Stimulated activated CD4-positive, alpha-beta T cell treated with anti-CD3 and anti-CD28 coated beads, Interleukin-15, amount 100 ng/mL, for 1 hour (primary cell): ENCODE data around the gene FBN3.
"Not testable (repeated sequence)": the region's sequence is repeated elsewhere in the genome, so short reads cannot be mapped to it uniquely, and the experiment has no call there.

Source experiments
- DNase-seq, 2 donors: peaks; one replicate each; pipeline ENCODE4 v3.0.0-alpha.2; 2020; ENCODE audit warnings: low read depth in 1 of 2, low spot score in 1 of 2

Gene FBN3

GRCh38 chr19:8120636-8121480 lies 28.5 kb downstream of the FBN3 start:
- DNase-seq: no peak

- no peak for DNase-seq
Observed at GRCh38 chr19:8117991-8118390, 31.4 kb downstream of the FBN3 start.

DNA sequence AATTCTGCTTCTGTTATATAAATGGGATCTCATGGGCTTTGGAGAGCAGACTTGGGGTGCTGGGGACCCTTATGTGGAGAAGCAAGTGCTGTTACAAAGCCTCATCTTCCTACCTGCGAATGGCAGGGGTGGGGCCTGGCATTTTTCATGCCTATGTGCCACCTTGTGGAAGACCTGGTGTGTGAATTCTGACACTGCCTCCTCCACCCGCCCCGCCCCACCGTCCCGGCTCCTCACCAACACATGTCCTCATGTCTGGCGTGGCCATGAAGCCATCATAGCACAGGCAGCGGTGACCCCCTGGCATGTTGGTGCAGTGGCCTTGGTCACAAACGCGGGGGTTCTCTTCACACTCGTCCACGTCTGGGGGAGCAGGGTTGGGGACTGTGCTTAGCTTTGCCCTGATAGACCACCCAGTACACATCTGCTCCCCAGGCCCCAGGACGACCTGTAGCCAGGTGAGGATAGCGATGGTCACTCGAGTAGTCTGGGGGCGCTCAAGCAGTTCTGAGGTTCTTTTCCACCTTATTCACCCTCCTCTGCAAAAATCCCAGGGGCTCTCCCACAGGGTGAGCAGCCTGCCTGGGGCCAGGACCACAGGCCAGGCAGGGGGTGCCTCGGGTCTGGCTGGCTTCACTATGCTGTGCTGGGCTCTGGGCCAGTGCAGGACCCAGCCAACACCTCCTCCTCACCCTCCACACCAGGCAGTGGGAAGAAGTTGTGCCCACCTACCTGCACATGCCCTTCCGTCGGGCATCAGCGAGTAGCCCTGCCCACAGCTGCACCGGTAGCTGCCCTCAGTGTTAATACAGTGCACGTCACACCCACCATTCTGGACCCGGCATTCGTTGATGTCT lies 32.7 kb downstream of the FBN3 start:
- no peak for DNase-seq

GRCh38 chr19:8115805-8116396 lies 33.5 kb downstream of the FBN3 start:
- DNase-seq: no peak

GRCh38 chr19:8113017-8113416 lies 36.4 kb downstream of the FBN3 start:
- no peak for DNase-seq

DNA sequence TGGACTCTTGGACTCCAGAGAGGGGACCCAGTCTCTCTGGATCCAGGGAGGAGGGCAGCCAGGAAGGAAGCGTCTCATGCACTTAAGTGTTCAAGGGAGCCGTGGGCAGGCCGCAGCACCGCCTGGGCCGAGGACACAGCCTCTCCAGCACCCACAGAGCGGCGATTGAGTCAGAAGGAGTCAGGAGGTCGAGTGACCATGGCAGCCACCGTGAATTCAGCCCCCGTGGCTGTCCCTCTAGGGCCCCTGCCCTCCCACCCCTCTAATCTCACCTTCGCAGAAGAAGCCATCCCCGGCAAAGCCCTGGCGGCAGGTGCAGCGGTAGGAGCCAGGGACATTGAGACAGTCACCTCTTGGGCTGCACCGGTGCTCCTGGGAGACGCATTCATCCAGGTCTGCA lies 38.0 kb downstream of the FBN3 start:
- DNase-seq: no peak

GRCh38 chr19:8110931-8111330 lies 38.5 kb downstream of the FBN3 start:
- DNase-seq: no peak

- no peak for DNase-seq
Observed at GRCh38 chr19:8109890-8110662, 39.3 kb downstream of the FBN3 start.

DNA sequence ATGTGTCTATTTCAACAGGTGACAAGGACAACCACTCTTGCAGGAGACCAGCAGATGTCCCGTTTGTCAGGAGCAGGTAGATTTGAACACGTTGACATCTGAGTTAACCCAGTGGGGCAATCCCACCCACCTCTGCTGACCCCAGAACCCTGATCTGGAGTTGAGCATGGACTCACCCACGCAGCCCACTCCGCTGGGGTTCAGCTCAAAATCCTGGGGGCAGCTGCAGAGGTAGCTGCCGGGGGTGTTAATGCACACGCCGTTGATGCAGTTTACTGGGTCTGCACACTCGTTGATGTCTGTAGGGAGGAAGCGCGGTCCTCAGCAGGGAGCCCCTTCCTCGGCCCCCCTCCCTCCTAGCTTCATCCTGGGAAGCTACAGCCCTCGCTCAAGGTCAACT lies 39.9 kb downstream of the FBN3 start:
- no peak for DNase-seq

GRCh38 chr19:8108560-8109445 lies 40.6 kb downstream of the FBN3 start:
- no peak for DNase-seq

- no peak for DNase-seq
Observed at GRCh38 chr19:8107301-8107903, 42.0 kb downstream of the FBN3 start.

DNA sequence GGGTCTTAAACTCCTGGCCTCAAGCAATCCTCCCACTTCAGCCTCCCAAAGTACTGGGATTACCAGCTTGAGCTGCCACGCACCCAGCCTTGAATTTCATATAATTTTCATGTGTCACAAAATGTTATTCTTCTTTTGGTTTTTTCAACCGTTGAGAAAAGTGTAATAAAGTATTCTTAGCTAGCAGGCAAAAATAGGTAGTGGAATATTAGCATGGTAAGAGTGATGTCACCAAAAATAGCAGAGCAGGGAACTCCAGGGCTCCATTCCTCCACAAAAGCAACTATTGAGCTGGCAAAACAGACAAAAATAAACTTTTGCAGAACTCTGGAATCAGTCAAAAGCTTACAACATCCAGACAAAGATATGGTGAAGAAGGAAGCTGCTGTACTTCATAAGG lies 43.9 kb downstream of the FBN3 start:
- DNase-seq: no peak

- DNase-seq: not testable (repeated sequence)
Observed at GRCh38 chr19:8101910-8102309, 47.5 kb downstream of the FBN3 start.

- no peak for DNase-seq
Observed at GRCh38 chr19:8101311-8101710, 48.1 kb downstream of the FBN3 start.

GRCh38 chr19:8097681-8098567 lies 51.5 kb downstream of the FBN3 start:
- DNase-seq: no peak

DNA sequence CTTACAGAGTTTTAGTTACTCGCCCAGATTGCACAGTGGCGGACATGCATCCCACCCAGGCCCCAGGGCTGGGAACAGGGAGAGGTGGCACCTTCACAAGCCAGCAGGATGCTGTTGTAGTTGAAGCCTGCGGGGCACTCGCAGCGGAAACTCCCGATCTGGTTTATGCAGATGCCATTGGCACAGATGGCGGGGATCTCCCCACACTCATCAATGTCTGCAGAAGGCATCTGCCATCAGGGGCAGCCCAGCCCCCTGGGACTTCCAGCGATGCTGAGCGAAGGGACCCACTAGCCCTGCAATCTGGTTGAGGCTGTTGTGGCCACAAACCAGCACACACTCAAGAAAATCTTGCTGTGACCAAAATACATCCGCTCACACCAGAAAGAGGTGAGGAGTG lies 52.2 kb downstream of the FBN3 start:
- no peak for DNase-seq

- DNase-seq: no peak
Observed at GRCh38 chr19:8096071-8096470, 53.3 kb downstream of the FBN3 start.

DNA sequence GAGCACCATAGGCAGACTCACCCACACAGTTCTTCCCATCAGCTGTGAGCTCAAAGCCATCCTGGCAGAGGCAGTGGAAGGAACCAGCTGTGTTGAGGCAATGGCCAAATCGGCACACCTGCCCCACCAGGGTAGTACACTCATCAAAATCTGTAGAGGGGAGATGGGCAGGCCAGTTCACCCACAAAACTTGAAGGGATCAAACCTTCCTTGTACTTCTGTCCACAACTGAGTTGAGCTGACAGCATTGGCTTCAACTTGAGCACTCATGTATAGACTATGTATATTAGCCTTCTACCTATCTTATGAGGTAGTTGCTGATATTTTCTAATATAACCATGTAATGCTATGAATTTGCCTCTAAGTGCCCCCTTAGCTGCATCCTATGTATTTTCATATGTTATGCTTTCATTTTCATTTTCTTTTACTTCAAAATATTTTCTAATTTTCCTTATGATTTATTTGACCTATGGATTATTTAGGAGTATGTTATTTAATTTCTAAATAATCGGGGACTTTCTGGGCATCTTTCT lies 54.0 kb downstream of the FBN3 start:
- DNase-seq: no peak
